HepG2 (cell line): ENCODE results near the gene NGRN.

Experiments
- CTCF ChIP-seq: sonication (generic); formaldehyde crosslinking; IDR thresholded peaks from 2 replicates; pipeline ENCODE4 v1.5.0; 2020; ENCODE audit warnings: mild to moderate bottlenecking, missing genetic modification reagents, moderate library complexity
- POLR2A ChIP-seq, 2 experiments: IDR thresholded peaks; 2 replicates each; pipeline ENCODE4 v1.6.1; 2011; ENCODE audit warnings: low read depth in 2 of 2, low read length in 2 of 2, mild to moderate bottlenecking in 1 of 2, moderate library complexity in 1 of 2; ENCODE audit not compliant: insufficient read depth in 1 of 2

- no peak for TF ChIP-seq POLR2A (IDR thresholded peaks at IDR 0.05; ENCODE audit: insufficient read depth in 1 of 2, low read depth in 2 of 2, low read length in 2 of 2)
- TF ChIP-seq CTCF = peak; percentile 94
Measured at GRCh38 chr15:90221246-90221900, 44.1 kb upstream of the NGRN start.
